IPS-11a (cell line): ENCODE data around the gene CDK4.

Source experiments
- H3K4me3 ChIP-seq: one replicate; pipeline ENCODE4 v1.5.1; 2013; ENCODE audit warnings: low read depth, low read length, control low read depth

The CDK4 gene

DNA sequence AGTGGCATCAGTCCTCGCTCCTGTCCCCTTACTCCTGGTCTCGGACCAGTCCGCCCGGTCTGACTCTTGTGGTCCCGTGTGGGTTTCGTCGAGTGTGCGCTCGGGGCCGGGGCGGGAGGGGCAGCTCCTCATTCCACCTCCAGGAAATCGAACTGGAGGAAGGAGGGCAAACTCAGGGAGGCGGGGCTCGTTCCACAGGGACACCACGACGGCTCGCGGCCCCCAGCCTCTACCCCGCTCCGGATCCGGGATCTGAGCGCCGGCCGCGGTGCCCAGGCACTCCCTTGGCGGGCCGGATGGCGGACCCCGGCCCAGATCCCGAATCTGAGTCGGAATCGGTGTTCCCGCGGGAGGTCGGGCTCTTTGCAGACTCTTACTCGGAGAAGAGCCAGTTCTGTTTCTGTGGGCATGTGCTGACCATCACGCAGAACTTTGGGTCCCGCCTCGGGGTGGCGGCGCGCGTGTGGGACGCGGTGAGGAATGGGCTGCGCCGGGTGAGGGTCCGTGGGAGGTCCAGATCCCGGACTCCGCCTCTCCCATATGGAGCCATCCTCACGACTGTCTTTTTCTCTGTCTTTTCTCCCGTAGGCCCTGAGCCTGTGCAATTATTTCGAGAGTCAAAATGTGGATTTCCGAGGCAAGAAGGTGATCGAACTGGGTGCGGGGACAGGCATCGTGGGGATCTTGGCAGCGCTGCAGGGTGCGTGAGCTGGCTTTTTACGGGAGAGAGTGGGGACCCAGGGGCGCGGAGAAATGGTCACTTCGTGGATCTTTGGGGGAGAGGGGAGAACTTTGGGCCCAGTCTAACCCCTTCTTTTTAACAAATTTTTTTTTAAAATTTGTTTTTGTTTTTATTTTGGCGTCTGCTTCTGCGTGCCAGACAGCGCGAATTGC, 20.6 kb upstream of the CDK4 start, which contains the start of gene EEF1AKMT3:
Gene EEF1AKMT3, plus strand, starts transcription at position 186 of the 894 bp plus-strand sequence. Its CDS starts 111 bp downstream, at position 297.
- H3K4me3 ChIP-seq: peak within 1 kb of the TSS; percentile 100

DNA sequence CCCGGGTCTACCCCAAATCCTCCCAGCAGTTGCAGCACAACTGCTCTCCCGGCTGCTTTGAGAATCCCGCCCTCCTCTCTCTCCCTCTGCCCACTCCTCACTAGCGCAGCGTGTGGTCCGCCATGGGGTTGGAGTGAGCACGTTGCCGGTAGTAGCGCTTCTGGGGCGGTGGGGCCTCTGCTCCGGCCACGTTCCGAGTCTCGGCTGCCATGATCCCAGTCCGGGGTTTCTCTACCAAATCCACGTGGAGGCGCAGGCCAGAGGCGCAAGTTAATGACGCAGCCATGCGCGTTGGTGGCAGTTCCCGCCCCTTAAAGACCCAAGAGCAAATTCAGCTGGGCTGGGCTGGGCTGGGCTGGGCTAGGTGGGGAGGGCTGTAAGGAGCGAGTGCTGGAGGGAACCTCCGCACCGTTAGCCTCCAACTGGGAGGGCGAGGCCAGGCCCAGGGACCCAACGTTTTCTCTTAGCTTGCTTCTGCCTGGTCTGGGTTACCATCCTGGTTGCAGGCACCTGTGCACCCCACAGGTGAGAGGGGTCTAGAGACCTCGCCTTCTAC, 19.8 kb upstream of the CDK4 start, which contains the start of gene METTL1:
Gene METTL1, minus strand, starts transcription at position 233 of the 556 bp plus-strand sequence. Its CDS starts 22 bp downstream, at position 211.
- H3K4me3 ChIP-seq: peak within 1 kb of the TSS; percentile 100

DNA sequence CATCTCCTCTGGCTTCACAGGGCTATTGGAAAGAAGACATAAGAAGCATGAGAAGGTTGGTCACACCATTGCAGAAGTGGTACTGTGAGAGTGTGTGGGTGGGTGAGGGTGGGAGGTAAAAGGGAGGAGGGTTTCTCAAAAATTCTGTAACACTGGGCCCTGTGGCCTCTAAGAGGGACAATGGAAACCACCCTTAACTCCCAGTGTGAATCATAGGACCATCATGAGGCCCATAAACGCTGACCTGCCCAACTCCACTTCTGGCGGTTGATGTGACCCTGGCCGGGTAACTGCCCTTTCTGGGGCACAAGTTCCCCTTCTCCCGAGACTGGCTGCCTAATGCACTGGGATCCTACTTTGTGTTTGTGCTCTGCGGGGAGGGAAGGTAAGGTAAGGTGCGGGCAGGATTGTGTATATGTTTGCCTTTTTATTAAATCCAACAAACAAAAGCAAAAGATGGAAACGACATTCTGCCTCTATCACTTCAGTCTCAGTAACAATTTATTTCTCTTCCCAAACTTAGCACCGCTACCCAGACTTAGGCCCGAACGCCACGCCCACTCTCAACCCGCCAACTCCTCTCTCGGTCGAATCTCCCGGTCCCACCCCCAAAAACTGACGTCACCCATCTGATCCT, 19.2 kb upstream of the CDK4 start:
- H3K4me3 ChIP-seq: peak overlapping the region; percentile 100

DNA sequence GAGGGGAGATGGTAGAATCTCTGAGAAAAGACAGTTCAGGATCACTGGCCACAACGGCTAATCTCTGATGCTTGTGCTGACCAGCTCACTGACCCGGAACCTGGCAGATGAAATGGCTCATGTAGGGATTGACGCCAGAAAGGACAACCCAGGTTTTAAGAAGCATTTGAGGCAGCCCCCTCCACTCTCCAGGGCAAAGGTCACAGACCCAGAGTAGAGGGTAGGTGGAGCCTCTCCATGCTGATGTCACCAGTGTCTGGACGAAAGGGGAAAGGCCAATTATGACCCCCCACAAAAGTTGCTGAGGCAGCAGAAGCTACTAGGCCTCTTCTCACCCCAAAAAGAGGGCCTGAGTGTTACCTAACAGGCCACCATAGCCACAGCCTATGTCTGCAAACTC, 18.6 kb upstream of the CDK4 start:
- peak overlapping the region; percentile 100 for H3K4me3 ChIP-seq

DNA sequence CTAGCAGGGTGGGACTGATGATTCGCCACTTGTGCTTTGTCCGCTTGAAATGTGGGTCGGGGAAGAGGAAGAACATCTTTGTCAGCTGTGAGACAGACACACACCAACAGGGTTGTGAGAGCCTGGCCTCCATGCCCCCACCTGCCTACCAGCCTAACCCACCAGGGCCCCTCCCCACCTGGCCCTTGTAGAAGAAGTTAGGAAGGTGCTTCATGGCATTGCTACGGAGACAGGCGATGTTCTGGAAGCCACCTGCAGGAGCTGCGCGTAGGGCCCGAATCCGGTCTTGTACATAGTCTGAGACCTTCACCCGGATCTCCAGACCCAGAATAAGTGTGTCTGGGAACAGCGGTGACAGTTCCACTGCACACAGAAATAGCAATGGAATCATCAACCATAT, 17.5 kb upstream of the CDK4 start:
- H3K4me3 ChIP-seq: no peak overlapping the region

DNA sequence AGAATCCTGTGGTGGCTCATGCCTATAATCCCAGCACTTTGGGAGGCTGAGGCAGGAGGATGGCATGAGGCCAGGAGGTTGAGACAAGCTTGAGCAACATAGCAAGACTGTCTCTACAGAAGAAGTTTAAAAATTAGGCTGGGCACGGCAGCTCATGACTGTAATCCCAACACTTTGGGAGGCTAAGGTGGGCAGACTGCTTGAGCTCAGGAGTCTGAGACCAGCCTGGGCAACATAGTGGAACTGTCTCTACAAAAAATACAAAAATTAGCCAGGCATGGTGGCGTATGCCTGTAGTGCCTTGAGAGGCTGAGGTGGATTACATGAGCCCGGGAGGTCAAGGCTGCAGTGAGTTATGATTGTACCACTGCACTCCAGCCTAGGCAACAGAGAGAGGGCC, 15.8 kb upstream of the CDK4 start:
- no peak overlapping the region for H3K4me3 ChIP-seq

DNA sequence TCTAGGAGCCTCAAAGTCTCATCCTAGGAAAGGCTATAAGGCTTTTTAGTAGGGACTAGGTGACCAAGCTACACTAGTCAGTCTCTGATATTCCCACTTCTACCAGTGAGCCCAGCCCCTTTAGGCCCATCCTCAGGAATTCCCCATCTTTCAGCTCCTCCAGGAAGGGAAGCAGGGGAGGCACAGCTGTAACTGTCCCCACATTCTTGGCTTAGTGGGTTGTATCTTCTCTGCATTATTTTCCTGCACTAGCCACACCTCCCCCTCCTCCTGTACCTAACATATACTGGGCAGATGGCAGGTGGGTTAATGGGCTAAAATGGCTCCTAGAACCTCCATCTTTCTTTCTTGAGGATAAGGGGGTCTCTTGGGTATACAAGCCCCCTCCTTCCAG, 15.2 kb upstream of the CDK4 start:
- no peak overlapping the region for H3K4me3 ChIP-seq

DNA sequence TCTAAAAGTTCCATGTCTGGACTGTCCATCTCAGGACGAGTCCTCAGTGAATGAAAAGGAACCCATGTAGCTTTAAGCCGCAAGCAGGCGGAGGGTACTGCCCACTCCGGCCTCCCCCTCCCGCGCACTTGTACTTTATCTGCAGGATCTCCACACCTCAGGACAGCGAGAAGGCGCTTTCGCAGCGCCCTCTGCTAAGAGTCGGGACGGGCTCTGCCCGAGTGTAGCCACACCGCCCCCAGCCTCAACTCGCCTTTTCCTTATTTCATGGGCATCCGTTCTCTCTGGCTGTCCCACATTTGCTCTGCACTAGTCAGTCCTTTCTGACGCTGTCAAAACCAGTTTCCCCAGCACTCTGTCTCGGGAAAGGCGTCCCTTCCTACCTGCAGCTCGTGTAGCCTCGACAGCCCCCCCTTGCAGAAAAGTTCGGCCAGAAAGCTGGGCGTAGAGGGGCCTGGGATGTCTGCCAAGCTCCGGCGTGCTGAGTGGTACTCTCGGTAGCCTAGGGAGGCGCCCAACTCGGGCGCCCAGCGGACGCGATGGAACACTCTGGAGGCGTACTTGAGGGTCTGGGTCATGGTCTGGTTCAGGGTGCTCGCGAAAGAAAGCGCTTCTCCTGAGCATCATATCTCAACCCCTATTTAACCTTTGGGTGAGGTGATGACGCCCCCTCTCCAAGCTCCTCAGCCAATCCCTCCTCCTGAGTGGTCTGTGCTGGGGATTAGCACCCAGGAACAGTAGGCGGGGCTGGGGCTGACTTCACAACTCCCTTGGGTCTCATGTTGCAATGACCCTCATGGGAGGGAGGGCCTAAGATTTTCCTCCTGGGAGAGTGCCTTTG, 14.6 kb upstream of the CDK4 start, which contains the start of gene CYP27B1:
Gene CYP27B1, minus strand, starts transcription at position 615 of the 841 bp plus-strand sequence. Its CDS starts 37 bp downstream, at position 578.
- no peak within 1 kb of the TSS for H3K4me3 ChIP-seq

DNA sequence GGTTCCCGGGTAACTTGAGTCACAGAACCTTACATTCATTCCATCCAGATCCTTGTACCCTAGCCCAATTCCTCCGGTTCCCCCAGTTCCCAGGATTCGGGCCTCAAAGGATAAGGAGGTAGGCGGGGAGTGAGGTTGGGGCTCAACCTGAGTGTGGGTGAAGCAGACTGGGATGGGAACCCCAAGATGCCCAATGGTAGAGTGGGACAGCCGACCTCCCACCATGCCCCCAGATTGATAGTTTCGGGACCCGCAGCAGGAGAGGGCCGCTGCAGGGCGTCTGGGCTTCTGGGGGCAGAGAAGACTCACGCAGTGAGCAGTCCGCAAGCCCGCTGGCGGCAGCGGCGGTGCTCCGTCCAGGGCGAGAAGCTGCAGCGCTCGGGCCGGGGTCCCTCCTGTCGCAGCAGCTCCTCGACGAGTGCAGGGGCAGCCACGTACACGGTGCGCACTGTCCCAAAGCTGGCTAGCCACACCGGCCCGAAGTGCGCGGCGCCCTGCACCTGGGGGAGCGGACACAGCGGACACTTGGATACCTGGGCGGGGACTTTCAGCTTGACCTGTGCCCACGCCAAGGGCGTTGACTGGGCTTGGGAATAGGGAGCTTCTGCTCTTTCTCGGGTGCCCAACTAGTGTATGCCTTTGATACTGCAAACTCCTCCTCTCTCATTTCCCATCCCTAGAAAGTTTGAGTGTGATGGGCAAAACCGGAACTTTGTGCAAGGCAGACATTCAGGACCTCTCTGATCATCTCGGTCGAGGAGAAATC, 13.8 kb upstream of the CDK4 start:
- peak overlapping the region; percentile 42 for H3K4me3 ChIP-seq

DNA sequence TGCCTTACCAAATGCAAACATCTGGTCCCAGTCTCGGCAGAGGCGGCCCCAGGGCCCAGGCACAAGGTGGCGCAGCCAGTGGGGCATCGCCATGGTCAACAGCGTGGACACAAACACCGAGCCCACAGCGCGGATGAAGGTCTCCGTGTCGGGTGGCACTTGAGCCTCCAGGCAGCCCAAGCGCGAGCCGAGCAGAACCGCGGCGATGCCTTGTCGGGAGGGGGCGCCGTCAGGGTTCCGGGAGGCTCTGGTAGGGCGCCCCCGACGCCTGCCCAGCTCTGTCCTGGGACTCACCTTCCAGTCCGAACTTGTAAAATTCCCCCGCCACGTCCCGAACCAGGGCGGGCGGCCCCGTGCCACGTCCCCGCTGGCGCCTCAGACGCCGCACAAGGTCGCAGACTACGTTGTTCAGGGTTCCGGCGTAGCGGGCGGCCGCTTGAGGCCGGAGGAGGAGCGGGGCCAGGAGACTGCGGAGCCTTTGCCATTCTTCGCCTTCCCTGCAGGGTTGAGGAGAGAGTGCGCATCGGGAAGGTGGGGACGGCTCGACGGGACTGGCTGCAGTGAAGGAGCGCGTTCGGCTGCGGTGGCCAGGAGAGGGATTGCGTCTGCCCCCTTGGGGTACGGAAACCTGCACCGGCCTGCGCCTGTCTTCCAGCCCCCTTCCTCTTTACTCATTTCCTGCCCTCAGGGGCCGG, 13.0 kb upstream of the CDK4 start:
- H3K4me3 ChIP-seq: peak overlapping the region; percentile 42

DNA sequence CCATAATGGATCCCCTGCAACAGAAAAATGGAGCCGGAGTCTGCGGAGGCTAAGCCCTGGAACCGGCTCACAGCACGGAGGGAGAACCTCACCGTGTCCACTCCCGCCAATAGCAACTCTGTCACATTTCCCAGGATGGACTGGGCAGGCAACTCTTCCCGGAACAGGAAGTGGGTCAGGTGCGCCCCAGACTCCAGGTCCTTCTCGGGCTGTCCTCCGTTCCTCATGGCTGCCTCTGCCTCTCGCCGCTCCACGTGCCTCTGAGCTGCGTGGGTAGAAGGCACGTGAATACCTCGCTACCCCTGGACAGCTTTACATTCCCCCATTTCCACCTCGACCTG, 12.5 kb upstream of the CDK4 start:
- H3K4me3 ChIP-seq: peak overlapping the region; percentile 42

DNA sequence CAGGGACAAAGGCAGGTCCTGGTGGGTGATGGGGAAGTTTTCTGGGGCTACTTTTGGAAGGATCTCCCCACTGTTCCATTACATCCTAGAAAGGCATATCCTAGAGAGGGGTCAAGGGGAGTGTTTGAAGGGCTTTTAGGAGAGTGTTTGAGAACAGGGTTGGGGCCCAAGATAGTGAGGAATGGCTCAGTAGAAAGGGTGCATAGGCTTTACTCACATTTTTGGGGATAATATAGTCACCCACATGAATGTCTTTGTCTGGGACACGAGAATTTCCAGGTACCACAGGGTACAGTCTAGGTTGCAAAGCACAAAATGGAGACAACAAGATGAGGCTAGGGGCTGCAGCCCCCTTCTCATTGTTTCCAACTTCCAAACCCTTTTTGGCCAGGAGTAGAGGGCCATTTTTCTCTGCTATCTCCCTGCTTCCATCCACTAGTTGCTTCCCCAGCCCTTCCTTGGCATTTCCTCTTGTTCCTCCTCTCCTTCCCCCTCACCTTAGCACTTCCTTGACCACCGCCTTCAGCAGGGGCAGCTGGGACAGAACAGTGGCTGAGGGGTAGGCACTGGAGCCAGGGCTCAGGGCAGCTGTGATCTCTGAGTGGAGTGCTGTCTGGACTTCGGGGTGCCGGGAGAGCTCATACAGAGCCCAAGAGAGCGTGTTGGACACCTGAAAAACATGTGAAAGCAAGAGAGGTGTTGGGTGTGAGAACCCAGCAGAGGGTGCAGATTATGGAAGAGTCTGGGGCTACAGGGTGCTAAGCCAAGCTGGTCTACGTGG, 12.0 kb upstream of the CDK4 start:
- H3K4me3 ChIP-seq: no peak overlapping the region

DNA sequence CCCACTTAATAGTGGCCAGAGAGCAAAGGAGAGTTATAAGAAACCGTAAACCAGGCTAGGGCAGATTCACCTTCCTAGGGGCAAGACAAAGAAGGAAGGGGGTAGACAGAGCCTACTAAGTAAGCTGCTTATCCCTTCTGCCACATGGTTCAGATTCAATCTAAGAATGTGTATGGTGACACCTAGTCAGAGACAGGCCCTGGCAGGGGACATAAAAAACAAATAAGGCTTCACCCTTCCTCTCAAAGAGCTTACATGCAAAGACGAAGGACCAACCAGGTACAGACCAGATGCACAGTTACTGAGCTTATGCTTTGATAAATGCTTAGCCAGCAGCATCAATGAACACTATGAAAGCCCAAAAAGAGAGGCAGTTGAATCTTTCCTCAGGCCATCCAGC, 10.4 kb upstream of the CDK4 start:
- no peak overlapping the region for H3K4me3 ChIP-seq

DNA sequence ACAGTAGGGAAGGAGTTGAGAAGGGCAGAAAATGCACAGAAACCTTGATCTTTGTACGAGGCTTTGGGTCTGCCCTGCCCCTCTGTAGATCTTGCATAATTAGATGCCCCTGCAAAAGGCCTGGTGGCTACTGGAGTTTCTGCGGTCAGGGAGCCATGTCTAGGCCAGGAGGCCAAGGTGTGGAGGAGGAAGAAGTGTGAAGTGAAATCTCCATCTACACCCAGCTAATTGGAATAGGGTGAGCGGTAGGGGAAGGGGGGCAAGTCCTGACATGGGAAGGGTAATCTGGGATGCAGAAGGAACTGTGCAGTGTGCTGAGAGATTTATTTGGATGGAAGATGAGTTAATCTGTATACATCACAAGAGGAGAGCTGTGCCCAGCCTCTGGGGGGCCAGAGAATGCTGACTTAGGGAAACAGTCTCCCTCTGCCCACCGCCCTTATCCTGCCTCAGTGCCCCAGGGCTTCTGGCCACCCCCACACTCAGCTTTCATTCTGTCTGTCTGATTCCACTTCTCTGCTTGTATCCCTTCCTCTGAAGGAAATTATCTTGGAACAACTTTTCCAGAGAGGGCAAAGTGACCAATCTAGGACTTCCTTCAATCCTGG, 9.4 kb upstream of the CDK4 start:
- H3K4me3 ChIP-seq: no peak overlapping the region

DNA sequence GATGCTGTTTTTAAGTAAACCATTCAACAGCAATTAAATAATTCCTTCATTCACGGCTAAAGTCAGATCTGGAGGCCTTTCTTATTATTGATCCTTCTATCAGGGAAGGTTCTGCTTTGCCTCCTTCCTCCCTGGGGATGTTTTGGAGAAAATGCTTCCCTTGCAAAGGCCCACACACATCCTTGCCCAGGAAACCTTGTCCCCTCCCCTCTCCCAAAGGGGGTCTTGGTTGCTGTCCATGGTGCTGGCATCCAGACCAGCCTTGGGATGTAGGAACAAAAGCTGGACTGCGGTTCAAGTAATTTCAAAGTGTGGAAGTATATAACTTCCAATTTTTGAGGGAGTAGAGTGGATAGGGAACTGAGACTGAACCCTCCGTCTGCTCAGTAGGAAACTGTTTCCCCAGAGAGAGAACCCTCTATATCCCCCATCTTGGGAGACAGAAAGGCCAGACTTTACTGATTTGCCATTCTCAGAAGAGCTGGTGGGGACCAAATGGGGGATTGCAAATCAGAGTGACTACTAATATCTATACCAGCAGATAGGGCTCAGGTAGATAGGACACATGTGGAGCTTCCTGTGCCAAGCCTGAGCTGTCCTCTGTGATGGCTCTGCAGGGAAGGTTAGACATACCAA, 8.4 kb upstream of the CDK4 start:
- no peak overlapping the region for H3K4me3 ChIP-seq

DNA sequence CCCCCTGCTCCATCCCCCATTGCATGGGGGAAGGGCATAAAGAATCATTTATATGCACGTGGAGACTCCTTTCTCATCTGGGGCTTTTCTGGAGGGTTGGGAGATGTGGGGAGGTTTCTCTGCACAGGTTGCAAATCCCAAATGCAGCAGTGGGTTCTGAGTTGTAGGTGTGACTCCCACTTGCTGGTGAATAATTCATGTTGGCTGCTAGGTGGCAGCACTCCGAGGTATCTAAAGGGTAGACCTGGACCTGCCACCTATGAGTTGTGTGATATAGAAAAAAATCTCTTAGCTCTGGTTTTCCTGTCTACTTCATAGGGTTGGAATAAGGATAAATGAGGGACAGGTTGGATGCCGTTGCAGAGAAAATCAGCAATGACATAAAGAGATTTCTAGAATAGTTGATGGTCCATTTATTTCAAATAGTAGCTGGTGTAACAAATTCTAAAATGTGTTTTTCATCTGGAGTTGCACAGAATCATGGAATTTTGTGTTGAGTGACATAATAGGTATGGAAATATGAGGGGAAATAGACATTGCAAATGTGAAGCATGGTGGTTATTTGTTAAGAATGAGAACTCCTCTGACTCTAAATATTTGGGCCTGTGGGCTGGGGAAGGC, 7.4 kb upstream of the CDK4 start:
- H3K4me3 ChIP-seq: no peak overlapping the region

DNA sequence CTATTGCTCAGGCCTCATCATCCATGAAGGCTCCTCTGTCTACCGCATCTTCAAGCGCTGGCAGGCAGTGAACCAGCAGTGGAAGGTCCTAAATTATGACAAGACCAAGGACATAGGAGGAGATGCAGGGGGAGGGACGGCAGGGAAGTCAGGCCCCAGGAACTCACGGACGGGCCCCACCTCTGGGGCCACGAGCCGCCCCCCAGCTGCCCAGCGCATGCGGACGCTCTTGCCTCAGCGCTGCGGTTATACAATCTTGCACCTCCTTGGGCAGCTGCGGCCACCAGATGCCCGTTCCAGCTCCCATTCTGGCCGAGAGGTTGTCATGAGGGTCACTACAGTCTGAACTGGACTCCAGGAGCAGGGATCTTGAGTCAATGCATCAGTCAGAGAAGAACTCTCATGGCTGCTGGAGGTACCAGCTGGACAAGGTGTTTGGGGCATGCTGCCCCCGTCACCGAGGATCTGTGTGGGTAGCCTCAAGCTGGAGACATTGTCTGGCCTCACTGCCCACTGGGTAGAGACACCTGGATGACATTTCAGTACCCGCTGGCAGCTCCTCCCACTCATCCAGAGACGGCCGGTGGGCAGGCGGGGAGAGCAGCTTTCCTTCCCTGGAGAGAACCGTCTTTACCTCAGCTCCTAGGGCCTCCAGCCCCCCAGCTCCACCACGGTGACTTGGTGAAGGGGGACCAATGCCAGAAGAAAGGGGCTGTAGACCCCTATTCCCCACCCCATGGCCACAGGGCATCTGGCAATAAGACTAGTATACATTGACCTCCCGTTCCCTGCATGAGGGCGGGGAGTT, 6.6 kb upstream of the CDK4 start:
- H3K4me3 ChIP-seq: no peak overlapping the region
